GM18868 (cell line): ENCODE measurements around the gene DBNL.
A peak's percentile ranks its signal among the peaks of the same experiment; 100 is the strongest.

Experiments
- ATAC-seq: cut with Tn5 transposase; IDR thresholded peaks from one replicate; pipeline ENCODE4 v1.9.1; 2021; ENCODE audit warnings: mild to moderate bottlenecking, moderate library complexity; ENCODE audit not compliant: unreplicated experiment

DBNL gene

GRCh38 chr7:44060948-44061644 lies 16.6 kb downstream of the DBNL start:
- ATAC-seq, result no peak

DNA sequence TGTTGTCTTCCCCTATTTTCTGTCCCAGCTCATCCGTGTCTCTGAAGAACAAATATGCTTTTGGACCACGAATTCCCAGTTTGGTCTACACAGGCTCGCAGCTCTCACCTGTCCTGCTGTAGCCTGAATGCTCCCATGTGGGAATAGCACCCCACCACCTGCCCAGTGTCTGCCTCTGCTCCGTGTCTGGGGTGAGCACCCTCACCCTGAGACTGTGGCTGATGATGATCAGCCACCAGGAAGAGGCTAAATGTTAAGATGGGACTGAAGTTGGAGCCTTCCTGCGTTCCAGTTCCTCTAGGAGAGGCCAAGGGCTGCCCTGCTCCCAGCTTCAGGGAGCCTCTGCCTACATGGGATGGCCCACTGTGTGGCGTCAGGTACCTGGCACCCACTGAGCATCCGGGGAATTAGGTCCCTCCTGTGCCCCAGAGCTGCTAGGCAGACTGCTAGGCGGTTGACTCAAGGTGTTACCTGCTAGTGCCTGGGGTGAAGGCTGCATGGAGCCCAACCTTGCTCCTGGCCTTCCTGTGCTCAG lies 17.2 kb downstream of the DBNL start:
- ATAC-seq, result no peak

- no peak for ATAC-seq
These were observed 17.8 kb downstream of the DBNL start for GRCh38 chr7:44062180-44062902.

- no peak for ATAC-seq
These were observed 18.4 kb downstream of the DBNL start for GRCh38 chr7:44062903-44063295.

- no peak for ATAC-seq
These were observed 19.0 kb downstream of the DBNL start for GRCh38 chr7:44063547-44063893.

DNA sequence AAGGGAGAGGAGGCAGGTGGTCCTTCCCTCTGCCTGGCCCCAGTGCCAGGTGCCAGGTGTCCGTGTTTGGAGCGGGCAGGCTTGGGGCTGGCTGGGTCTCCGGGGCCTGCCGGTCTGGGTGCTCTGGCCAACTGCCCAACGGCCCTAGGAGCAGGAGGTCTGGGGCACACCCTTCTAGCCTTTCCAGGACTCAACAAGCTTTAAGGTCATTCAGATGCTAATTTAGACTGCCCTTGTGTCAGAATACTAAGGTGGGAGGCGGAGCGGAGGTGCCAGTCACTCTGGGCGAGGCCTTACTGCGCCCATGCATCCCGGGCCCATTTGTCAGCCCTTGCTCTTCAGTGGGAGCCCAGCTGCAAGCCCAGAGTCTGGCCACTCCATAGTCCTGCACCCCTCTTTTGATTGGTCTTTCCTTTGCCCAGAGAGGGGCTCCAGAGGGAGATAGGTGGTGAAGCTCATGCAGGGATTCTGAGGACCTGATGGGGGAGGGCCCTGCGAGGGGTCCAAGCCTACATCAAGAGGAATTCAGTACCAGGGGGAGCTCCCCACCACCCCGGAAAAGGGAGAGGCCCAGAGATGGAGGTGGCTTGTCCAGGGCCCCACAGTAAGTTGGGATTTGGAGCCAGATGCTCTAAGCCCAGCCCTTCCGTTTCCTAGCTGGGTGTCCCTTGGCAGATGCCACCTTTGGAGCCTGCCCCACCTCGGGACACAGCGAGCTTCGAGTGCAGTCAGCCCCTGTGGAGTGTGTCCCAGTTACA lies 19.6 kb downstream of the DBNL start:
- no peak for ATAC-seq

DNA sequence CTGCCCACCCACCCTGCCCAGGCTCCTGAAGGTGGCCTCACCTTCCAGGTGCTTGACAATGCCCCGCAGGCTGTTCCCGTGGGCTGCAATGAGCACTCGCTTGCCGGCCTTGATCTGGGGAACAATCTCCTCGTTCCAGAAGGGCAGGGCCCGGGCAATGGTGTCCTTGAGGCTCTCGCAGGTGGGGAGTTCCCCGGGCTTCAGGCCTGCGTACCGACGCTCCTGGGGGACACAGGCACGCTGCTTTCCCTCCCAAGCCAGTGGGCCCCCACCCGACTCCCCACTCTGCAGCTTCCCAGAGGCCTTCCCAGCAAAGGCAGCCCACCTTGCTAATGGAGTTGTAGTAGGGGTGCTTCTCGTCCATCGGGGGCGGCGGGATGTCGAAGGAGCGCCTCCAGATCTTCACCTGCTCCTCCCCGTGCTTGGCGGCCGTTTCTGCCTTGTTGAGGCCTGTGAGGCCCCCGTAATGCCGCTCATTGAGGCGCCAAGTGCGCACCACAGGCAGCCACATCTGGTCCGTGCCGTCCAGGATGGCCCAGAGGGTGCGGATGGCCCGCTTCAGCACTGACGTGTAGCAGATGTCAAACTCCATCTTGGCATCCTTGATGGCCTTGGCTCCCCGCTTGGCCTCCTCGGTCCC lies 20.4 kb downstream of the DBNL start:
- ATAC-seq, result no peak

GRCh38 chr7:44065431-44066110 lies 21.1 kb downstream of the DBNL start, which contains the start of gene PGAM2:
Gene PGAM2, minus strand, starts transcription at chr7:44065567. Its CDS starts 38 bp downstream, at chr7:44065529.
- no peak for ATAC-seq

DNA sequence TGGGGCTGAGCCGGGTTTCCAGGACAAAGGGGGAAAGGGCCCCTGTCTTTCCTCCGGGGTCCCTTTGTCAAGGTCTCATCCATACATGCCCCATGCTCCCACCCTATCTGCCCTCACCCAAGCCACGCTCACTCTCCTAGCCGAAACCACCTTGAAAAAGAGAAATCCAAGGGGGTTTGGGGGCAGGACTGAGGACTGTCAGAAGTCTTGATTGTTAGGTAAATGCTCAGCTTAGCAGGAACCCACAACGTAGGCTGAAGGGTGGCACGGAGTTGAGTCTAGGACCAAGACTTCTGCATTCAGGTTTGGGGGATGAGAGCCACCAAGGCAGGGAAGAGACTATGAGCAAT lies 21.6 kb downstream of the DBNL start:
- no peak for ATAC-seq

DNA sequence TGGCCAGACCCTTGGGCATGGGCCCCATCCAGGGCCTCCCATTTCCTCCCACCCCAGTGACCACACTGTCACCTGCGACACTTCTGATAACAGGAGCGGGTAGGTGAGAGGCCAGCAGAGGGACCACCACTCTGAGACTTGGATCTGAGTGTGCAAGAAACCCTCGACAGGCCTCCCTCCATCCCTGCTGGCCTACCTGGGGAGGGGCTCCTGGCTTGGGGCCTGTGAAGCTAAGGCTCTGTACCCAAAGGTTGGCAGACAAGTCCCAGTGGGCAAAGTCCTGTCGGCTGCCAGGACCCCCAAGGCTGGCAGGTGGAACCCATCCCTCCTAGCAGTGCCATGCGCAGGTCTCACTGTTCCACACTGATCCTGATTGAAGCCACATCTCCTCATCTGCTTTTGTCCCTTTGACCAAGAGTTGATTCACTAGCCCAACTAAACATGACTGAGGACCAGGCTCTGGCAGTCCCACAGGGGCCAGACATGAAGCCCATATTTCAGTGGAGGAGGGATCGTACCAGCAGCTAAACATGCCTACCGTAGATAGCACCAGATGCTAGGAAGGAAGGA lies 22.1 kb downstream of the DBNL start:
- no peak for ATAC-seq

- ATAC-seq, result no peak
These were observed 22.8 kb downstream of the DBNL start for GRCh38 chr7:44067064-44067951.

GRCh38 chr7:44068054-44068453 lies 23.6 kb downstream of the DBNL start:
- no peak for ATAC-seq

DNA sequence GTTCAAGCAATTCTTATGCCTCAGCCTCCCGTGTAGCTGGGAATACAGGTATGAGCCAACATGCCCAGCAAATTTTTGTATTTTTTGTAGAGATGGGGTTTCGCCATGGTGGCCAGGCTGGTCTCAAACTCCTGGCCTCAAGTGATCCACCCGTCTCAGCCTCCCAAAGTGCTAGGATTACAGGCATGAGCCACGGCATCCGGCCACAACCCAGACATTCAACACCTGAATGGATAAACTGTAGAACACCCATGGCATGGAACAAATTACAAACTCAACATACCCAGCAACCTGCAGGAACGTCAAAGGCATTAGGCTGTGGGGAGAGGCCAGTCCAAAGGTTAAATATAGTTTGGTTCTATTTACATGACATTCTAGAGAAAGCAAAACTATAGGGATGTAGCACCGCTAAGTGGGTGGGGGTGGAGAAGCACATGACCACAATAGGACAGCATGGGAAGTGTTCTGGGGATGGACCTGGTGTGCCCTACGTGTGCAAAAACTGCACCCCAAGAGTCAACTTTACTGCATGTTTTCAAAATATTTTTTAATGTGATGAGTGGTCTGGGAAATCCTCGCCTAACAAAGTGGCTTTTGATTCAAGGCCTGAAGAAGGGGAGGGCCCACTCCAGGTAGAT lies 27.3 kb downstream of the DBNL start:
- no peak for ATAC-seq

GRCh38 chr7:44072364-44073231 lies 28.1 kb downstream of the DBNL start:
- ATAC-seq, result no peak

DNA sequence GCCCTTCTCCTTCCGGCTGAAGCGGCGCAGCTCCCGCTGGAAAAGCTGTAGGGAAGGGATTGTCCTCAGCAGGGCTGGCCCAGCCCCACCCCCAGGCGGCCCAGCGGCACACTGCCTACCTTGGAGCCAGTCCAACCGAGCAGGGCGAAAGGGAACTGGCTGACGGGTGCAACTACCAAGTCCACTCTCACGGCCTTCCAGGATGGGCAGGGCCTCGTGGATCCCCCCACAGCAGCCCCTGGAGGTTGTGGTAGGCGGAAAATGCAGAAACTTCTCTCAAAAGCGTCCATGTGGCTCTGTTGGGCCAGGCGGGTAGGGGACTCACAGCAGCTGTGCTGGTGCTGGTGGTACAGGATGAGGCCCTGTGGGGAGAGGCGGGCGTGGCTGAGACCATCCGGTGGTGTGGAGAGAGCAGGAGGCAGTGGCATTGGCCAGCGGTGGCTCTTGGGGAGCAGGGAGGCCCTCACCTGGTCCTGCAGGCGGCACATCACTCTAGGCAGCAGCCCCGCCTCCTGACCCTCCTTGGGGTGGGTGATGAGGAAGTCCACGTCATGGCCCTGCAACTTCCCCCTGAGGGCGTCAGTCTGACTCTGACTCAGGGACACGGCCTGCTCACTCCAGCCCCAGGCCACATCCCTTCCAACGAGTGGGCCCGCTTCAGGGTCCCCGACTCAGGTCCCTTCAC lies 29.3 kb downstream of the DBNL start:
- ATAC-seq, result peak; percentile 62

DNA sequence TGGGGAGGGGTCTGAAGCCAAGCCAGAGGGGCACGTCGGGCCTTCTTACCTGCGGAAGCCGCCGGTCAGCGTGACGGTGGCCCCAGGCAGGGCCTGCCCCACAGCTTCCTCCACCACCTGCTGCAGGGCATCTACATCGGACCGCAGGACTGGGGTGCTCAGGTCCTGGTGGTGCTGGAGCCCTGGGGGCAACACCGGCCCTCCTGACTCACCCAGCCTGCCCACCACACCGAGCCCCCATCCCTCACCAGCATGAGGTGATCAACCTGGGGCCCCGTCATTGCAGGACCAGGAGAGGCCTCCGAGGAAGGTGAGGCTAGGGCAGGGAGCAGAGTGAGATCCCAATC lies 29.8 kb downstream of the DBNL start:
- ATAC-seq, result peak; percentile 5

- ATAC-seq, result no peak
These were observed 31.0 kb downstream of the DBNL start for GRCh38 chr7:44075296-44076075.
